DMS114 treated with DMSO at 0.1 percent for 48 hours (cell line): ENCODE results near the gene HMX2.

Source experiments
- DNase-seq: peaks from one replicate; lab custom pipeline; 2025; ENCODE audit not compliant: unreplicated experiment; lab: John Stamatoyannopoulos, UW

The HMX2 gene

GRCh38 chr10:123180101-123181090 is 32.5 kb downstream of the HMX2 start:
- no peak for DNase-seq

- no peak for DNase-seq
Measured at GRCh38 chr10:123183724-123184123, 35.8 kb downstream of the HMX2 start.

- DNase-seq: no peak
Measured at GRCh38 chr10:123187781-123188180, 39.8 kb downstream of the HMX2 start.

- DNase-seq: no peak
Measured at GRCh38 chr10:123191886-123192285, 44.0 kb downstream of the HMX2 start.

GRCh38 chr10:123194056-123194455 is 46.1 kb downstream of the HMX2 start:
- DNase-seq: no peak
